CD4-positive, alpha-beta T cell treated with Interleukin-15 for 4 hours (primary cell): Measurements from ENCODE around the gene MTARC2.
A peak's percentile ranks its signal among the peaks of the same experiment; 100 is the strongest.

Experiments used
- DNase-seq: peaks from one replicate; pipeline ENCODE4 v3.0.0-alpha.2; 2020; ENCODE audit warnings: low spot score

MTARC2 gene

GRCh38 chr1:220770245-220770913 is 22.3 kb downstream of the MTARC2 start:
- no peak for DNase-seq

- no peak for DNase-seq
Observed at GRCh38 chr1:220772846-220773245, 24.7 kb downstream of the MTARC2 start.

GRCh38 chr1:220775240-220775853 is 27.2 kb downstream of the MTARC2 start:
- peak; percentile 16 for DNase-seq

DNA sequence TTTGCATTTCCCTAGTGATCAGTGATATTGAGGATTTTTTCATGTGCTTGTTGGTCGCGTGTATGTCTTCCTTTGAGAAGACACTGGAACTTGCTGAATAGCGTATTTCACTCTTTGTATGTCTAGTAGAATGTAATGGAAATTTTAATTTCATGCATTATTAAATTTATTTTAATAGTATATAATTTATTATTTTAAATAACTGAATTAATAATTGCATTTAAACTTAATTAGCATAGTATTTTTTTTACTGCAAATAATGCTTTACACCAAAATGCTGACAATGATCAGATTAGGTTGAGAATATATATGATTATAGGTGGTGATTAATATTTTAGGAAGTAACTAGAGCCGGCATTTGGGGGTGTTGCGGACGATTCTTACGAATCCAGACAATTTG is 28.1 kb downstream of the MTARC2 start:
- no peak for DNase-seq

GRCh38 chr1:220776720-220777326 is 28.7 kb downstream of the MTARC2 start:
- peak; percentile 52 for DNase-seq

DNA sequence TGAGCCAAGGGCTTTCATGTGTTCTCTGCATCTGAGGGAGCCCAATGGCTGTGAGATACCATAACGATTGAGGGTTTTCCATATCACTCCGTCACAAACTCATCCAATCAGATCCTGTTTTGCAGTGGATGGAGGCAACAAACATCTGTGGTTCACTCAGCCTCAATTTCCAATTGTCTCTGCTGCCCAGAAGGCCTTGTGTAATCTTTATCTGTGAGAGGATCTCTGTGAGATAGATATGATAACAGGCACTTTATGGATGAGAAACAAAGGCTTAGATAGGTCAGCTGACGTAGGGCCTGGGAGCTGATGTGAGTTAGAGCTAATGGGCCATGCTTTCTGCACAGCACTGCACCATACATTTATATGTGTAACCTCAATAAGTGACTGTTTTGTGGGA is 35.3 kb downstream of the MTARC2 start:
- DNase-seq, result no peak

GRCh38 chr1:220784751-220785150 is 36.6 kb downstream of the MTARC2 start:
- DNase-seq, result no peak

DNA sequence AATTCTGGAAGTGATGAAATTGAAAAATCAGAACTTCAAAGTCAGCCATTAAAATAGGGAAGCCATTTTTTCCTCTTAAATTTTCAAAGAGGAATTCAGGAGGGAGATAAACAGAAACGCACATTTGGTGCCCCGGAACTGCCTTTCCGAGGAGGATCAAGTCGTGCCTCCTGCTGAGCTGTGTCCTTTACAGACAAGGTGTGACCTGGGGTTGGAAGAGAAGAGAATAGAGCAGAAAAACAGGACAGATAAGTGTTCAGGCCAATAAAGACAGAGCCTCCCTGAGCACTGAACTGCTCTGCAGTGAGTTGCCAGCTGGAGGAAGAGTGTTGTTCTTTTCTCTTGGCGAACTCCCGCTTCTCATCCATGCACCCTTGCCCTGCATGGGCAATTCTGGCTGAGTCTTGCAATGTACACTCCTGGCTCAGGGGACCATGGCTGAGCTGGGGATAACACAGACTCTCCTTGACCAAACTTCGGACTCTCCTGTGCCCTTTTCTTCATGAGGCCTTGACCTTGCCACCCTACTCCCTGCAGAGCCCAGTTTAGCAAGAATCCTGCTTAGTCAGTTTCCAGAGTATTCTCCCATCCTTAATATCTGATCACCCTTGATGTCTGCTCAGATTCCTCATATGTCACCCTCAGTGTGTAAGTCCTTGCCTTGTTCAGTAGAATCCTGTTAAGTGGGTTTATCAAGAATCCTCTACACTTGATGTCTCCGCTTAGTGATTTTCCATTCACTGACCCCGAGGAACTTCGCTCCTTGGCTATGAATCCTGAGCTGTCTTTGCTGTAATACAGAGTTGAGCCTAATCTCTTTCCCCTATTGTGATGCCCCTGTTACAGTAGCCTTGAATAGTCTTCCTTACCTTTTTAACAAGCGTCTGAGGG is 37.3 kb downstream of the MTARC2 start:
- no peak for DNase-seq

DNA sequence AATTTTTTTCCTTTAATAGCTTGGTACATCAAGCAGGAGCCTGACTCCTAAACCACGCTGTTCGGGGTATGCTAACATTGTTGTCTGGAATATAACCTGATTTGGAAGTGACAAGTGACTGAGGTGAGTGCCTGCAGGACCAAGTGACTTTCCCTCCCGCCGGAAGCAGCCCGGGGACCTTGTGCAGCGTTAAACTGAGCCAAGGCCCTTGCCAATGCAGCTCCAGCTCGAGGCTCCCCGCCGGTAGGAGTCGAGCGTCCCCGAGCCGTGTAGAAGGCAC is 37.9 kb downstream of the MTARC2 start:
- DNase-seq, result no peak

DNA sequence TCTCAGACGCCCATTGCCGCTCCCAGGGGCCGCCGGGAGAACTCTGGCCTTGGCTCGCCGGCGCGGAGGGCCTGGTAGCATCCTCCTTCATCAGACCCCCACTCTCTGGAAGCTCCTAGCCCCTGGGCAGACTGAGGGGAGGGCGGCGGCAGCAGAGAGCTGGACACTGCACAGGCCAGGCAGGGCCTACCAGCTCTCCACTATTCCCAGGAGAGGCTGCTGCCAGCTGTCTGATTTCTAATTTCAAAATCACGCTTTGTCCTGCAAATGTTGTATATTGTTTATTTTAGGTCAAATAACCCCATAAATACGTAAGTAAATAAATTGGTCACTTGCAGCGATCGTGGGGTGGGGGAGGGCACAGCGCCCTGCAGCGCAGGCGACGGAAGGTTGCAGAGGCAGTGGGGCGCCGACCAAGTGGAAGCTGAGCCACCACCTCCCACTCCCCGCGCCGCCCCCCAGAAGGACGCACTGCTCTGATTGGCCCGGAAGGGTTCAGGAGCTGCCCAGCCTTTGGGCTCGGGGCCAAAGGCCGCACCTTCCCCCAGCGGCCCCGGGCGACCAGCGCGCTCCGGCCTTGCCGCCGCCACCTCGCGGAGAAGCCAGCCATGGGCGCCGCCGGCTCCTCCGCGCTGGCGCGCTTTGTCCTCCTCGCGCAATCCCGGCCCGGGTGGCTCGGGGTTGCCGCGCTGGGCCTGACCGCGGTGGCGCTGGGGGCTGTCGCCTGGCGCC is 38.4 kb downstream of the MTARC2 start, which contains the start of gene MTARC1:
Gene MTARC1 (plus strand): TSS at position 577 of the 732 bp plus-strand sequence. CDS start 32 bp downstream, at position 609.
- DNase-seq, result no peak

GRCh38 chr1:220787069-220787619 is 39.0 kb downstream of the MTARC2 start:
- no peak for DNase-seq

DNA sequence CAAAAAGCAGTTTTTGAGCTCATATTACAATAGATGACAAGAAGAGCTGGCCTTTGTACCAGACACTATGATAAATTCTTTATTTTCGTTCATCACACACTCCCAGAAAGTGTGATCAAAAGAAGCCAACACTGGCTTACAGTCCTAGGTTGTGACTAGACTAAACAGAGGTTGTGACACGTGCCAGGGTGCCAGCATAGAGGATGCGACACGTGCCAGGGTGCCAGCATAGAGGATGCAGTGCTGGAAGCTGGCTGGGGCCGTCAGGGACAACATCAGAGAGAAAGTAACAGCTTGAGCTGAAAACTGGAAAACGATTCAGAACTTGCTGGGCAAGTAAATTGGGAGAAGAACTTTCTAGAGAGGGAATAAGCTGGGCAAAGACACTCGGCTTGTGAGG is 40.8 kb downstream of the MTARC2 start:
- no peak for DNase-seq

DNA sequence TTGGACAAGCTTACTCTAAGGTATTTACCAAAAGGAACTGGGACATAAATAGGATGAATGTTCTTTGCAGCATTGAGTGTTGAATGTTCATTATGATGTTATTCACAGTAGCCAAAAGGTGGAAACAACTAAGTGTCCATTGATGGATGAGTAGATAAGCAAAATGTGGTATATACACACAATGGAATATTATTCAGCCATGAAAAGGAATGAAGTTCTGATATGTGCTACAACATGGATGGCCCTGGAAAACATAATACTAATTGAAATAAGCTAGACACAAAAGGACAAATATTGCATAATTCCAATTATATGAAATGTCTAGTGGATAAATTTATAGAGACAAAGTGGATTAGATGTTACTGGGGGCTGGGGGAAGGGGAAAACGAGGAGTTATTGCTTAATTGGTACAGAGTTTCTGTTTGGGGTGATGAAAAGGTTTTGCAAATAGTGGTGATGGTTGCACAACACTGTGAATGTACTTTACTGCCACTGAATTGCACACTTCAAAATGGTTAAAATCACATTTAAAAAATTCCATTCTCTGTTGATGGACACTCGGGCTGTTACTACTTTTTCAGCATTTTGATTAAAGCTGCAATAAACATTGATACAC is 41.5 kb downstream of the MTARC2 start:
- no peak for DNase-seq

DNA sequence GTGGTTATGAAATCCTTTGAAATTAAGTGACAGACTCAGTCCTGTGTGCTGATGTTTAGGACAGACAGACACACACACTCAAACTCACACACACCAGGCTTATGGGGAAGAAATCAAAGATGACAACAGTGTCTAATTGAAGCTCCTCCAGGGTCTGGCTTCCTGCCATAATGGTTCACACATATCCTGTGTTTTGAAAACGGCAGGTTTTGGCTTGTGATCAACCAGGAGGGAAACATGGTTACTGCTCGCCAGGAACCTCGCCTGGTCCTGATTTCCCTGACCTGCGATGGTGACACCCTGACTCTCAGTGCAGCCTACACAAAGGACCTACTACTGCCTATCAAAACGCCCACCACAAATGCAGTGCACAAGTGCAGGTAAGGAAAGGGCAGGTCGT is 43.2 kb downstream of the MTARC2 start:
- no peak for DNase-seq

DNA sequence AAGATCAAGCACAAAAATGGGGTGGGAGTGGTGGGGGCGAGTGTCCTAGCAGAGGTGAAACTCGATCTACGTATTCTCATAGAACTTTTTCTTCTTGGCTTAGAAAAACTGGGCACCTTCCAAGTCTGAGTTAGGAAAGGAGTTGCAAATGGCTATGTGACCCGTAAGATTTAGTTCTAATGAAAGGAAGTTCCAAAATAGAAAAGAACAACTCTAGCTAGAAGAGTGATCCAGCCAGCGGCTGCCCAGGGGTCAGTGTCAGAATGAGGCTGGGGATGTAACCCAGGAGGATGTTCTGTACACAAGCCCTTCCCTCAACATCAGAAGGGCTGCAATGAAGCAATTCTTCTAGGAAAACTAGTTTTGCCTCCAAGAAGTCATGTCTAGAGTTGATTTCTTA is 43.8 kb downstream of the MTARC2 start:
- no peak for DNase-seq

GRCh38 chr1:220796530-220796929 is 48.4 kb downstream of the MTARC2 start:
- DNase-seq, result no peak

- no peak for DNase-seq
Observed at GRCh38 chr1:220797044-220797443, 48.9 kb downstream of the MTARC2 start.

DNA sequence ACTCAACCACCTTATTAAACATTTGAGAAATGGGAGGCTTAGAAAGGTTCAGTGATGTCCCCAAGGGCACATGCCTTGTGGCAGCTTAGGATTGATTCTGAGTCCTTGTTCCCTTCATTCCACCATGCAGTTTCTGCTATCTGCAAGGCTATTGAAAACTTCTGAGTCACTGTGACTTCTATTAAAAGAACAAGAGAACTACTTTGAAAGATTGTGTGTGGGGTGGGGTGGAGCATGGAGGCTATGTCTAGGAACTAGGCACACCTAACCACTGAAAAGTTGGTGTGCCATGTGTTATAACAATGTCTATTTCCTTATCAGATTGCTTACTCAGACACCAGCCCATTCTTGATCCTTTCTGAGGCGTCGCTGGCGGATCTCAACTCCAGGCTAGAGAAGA is 49.4 kb downstream of the MTARC2 start:
- DNase-seq, result no peak

GRCh38 chr1:220798338-220798737 is 50.2 kb downstream of the MTARC2 start:
- DNase-seq, result no peak

- DNase-seq, result no peak
Observed at GRCh38 chr1:220800262-220800661, 52.1 kb downstream of the MTARC2 start.
